Ishikawa (cell line): ENCODE data around the gene PACS1.

Source experiments
- CEBPB ChIP-seq: IDR thresholded peaks from 2 replicates; pipeline ENCODE4 v1.6.1; 2012
- EP300 ChIP-seq: IDR thresholded peaks from 2 replicates; pipeline ENCODE4 v1.6.1; 2012; ENCODE audit warnings: borderline replicate concordance
- FOXM1 ChIP-seq: IDR thresholded peaks from 2 replicates; pipeline ENCODE4 v1.6.1; 2012; ENCODE audit warnings: low read depth, borderline replicate concordance
- NFIC ChIP-seq: IDR thresholded peaks from 2 replicates; pipeline ENCODE4 v1.6.1; 2012
- RAD21 ChIP-seq: IDR thresholded peaks from 2 replicates; pipeline ENCODE4 v1.6.1; 2012; ENCODE audit warnings: low read depth
- REST ChIP-seq: IDR thresholded peaks from 2 replicates; pipeline ENCODE4 v1.6.1; 2012; ENCODE audit warnings: low read depth, mild to moderate bottlenecking
- TAF1 ChIP-seq: IDR thresholded peaks from 2 replicates; pipeline ENCODE4 v1.6.1; 2012; ENCODE audit warnings: low read depth, mild to moderate bottlenecking

GRCh38 chr11:66263785-66264184 is 193.7 kb downstream of the PACS1 start:
- no peak for TF ChIP-seq TAF1
- no peak for TF ChIP-seq RAD21
- TF ChIP-seq EP300: no peak
- TF ChIP-seq FOXM1: no peak
- no peak for TF ChIP-seq CEBPB
- TF ChIP-seq NFIC: no peak
- TF ChIP-seq REST: no peak
